ENCODE results near the gene ARSB.

The ARSB gene

GRCh38 chr5:78959767-78960166 lies 25.3 kb downstream of the ARSB start:
- no peaks in the 10 kb centered on the region for H3K27me3 Mint-ChIP-seq
- H3K4me3 Mint-ChIP-seq: no peak overlapping the region
- H3K9me3 Mint-ChIP-seq: no peaks in the 10 kb centered on the region
- H3K36me3 Mint-ChIP-seq (ENCODE audit: insufficient read depth): peaks cover 18% of the 10 kb centered on the region
- H3K27ac Mint-ChIP-seq: peak overlapping the region in 1 of 2 donors; percentile 5
- ATAC-seq (replicated peaks) (no peak), DNase-seq (no peak)
- no peaks in the 10 kb centered on the region for H3K4me1 Mint-ChIP-seq (ENCODE audit: low read depth in 2 of 2)

GRCh38 chr5:78958672-78959445 lies 26.3 kb downstream of the ARSB start:
- H3K27me3 Mint-ChIP-seq: no peaks in the 10 kb centered on the region
- peak overlapping the region in 1 of 2 donors; percentile 53 for H3K27ac Mint-ChIP-seq
- peaks cover 0 to 3% of the 10 kb centered on the region in 2 donors for H3K4me1 Mint-ChIP-seq (ENCODE audit: low read depth in 2 of 2)

GRCh38 chr5:78956901-78957300 lies 28.2 kb downstream of the ARSB start:
- H3K36me3 Mint-ChIP-seq (ENCODE audit: insufficient read depth): peaks cover 4% of the 10 kb centered on the region
- H3K27me3 Mint-ChIP-seq: no peaks in the 10 kb centered on the region
- no peak overlapping the region for H3K27ac Mint-ChIP-seq
- no peak for DNase-seq
- H3K9me3 Mint-ChIP-seq: no peaks in the 10 kb centered on the region
- peaks cover 3 to 11% of the 10 kb centered on the region in 2 donors for H3K4me1 Mint-ChIP-seq (ENCODE audit: low read depth in 2 of 2)
- no peak overlapping the region for H3K4me3 Mint-ChIP-seq
- no peak for ATAC-seq (replicated peaks)

More at GRCh38 chr5:78958672-78959445, 26.3 kb downstream of the ARSB start:
- ATAC-seq (replicated peaks) (no peak), DNase-seq (no peak)
- peaks cover 11% of the 10 kb centered on the region for H3K36me3 Mint-ChIP-seq (ENCODE audit: insufficient read depth)
- no peak overlapping the region for H3K4me3 Mint-ChIP-seq
- no peaks in the 10 kb centered on the region for H3K9me3 Mint-ChIP-seq

- ATAC-seq (replicated peaks) (peak; percentile 45), DNase-seq (no peak)
- peaks cover 3 to 11% of the 10 kb centered on the region in 2 donors for H3K4me1 Mint-ChIP-seq (ENCODE audit: low read depth in 2 of 2)
- H3K27me3 Mint-ChIP-seq: no peaks in the 10 kb centered on the region
- peak overlapping the region in 1 of 2 donors; percentile 14 for H3K27ac Mint-ChIP-seq
- no peaks in the 10 kb centered on the region for H3K9me3 Mint-ChIP-seq
- H3K4me3 Mint-ChIP-seq: no peak overlapping the region
- H3K36me3 Mint-ChIP-seq (ENCODE audit: insufficient read depth): no peaks in the 10 kb centered on the region
These were observed 31.9 kb downstream of the ARSB start for GRCh38 chr5:78953092-78953800.

GRCh38 chr5:78930721-78931120 lies 54.4 kb downstream of the ARSB start:
- H3K27ac Mint-ChIP-seq: peak overlapping the region in 1 of 2 donors; percentile 55
- no peak overlapping the region for H3K4me3 Mint-ChIP-seq
- DNase-seq: no peak
- H3K4me1 Mint-ChIP-seq (ENCODE audit: low read depth in 2 of 2): peaks cover 0 to 2% of the 10 kb centered on the region in 2 donors
- H3K27me3 Mint-ChIP-seq: no peaks in the 10 kb centered on the region
- no peaks in the 10 kb centered on the region for H3K36me3 Mint-ChIP-seq (ENCODE audit: insufficient read depth)
- H3K9me3 Mint-ChIP-seq: no peaks in the 10 kb centered on the region
- no peak for ATAC-seq (replicated peaks)

- no peak for DNase-seq
- no peak for ATAC-seq (replicated peaks)
- H3K4me3 Mint-ChIP-seq: no peak overlapping the region
- no peaks in the 10 kb centered on the region for H3K36me3 Mint-ChIP-seq (ENCODE audit: insufficient read depth)
- H3K27ac Mint-ChIP-seq: peak overlapping the region in 1 of 2 donors; percentile 55
- H3K9me3 Mint-ChIP-seq: no peaks in the 10 kb centered on the region
- no peaks in the 10 kb centered on the region for H3K27me3 Mint-ChIP-seq
- no peaks in the 10 kb centered on the region for H3K4me1 Mint-ChIP-seq (ENCODE audit: low read depth in 2 of 2)
These were observed 55.3 kb downstream of the ARSB start for GRCh38 chr5:78929833-78930232.

GRCh38 chr5:78927657-78928282 lies 57.3 kb downstream of the ARSB start:
- no peak for DNase-seq
- Mint-ChIP-seq H3K9me3 (no peaks in the 10 kb centered on the region), H3K27me3 (no peaks in the 10 kb centered on the region), H3K4me1 (ENCODE audit: low read depth in 2 of 2) (peaks cover 1 to 3% of the 10 kb centered on the region in 2 donors), H3K36me3 (ENCODE audit: insufficient read depth) (no peaks in the 10 kb centered on the region), H3K4me3 (no peak overlapping the region), H3K27ac (no peak overlapping the region)
- ATAC-seq (replicated peaks): no peak

- no peaks in the 10 kb centered on the region for H3K27me3 Mint-ChIP-seq
- DNase-seq: no peak
- H3K4me3 Mint-ChIP-seq: no peak overlapping the region
These were observed 58.9 kb downstream of the ARSB start for GRCh38 chr5:78926252-78926651.

GRCh38 chr5:78925129-78925876 lies 59.8 kb downstream of the ARSB start:
- no peaks in the 10 kb centered on the region for H3K36me3 Mint-ChIP-seq (ENCODE audit: insufficient read depth)
- H3K4me1 Mint-ChIP-seq (ENCODE audit: low read depth in 2 of 2): peaks cover 1 to 5% of the 10 kb centered on the region in 2 donors
- ATAC-seq (replicated peaks): no peak
- H3K9me3 Mint-ChIP-seq: no peaks in the 10 kb centered on the region
- no peak overlapping the region for H3K4me3 Mint-ChIP-seq
- H3K27ac Mint-ChIP-seq: no peak overlapping the region
- H3K27me3 Mint-ChIP-seq: no peaks in the 10 kb centered on the region
- DNase-seq: no peak

More at GRCh38 chr5:78926252-78926651, 58.9 kb downstream of the ARSB start:
- no peak for ATAC-seq (replicated peaks)
- H3K9me3 Mint-ChIP-seq: no peaks in the 10 kb centered on the region
- H3K27ac Mint-ChIP-seq: no peak overlapping the region
- peaks cover 1 to 5% of the 10 kb centered on the region in 2 donors for H3K4me1 Mint-ChIP-seq (ENCODE audit: low read depth in 2 of 2)
- no peaks in the 10 kb centered on the region for H3K36me3 Mint-ChIP-seq (ENCODE audit: insufficient read depth)

GRCh38 chr5:78923622-78923970 lies 61.5 kb downstream of the ARSB start:
- ATAC-seq (replicated peaks) (no peak), DNase-seq (no peak)
- no peak overlapping the region for H3K4me3 Mint-ChIP-seq
- H3K27me3 Mint-ChIP-seq: no peaks in the 10 kb centered on the region
- H3K9me3 Mint-ChIP-seq: no peaks in the 10 kb centered on the region
- H3K4me1 Mint-ChIP-seq (ENCODE audit: low read depth in 2 of 2): peaks cover 1 to 5% of the 10 kb centered on the region in 2 donors
- H3K36me3 Mint-ChIP-seq (ENCODE audit: insufficient read depth): no peaks in the 10 kb centered on the region
- no peak overlapping the region for H3K27ac Mint-ChIP-seq

GRCh38 chr5:78922879-78923621 lies 62.1 kb downstream of the ARSB start:
- Mint-ChIP-seq H3K27me3 (no peaks in the 10 kb centered on the region), H3K36me3 (ENCODE audit: insufficient read depth) (no peaks in the 10 kb centered on the region), H3K4me3 (no peak overlapping the region), H3K27ac (no peak overlapping the region), H3K9me3 (no peaks in the 10 kb centered on the region), H3K4me1 (ENCODE audit: low read depth in 2 of 2) (peaks cover 1 to 5% of the 10 kb centered on the region in 2 donors)
- ATAC-seq (replicated peaks): no peak
- DNase-seq: no peak

- Mint-ChIP-seq H3K4me1 (ENCODE audit: low read depth in 2 of 2) (peaks cover 1 to 5% of the 10 kb centered on the region in 2 donors), H3K36me3 (ENCODE audit: insufficient read depth) (no peaks in the 10 kb centered on the region), H3K9me3 (no peaks in the 10 kb centered on the region), H3K27ac (no peak overlapping the region), H3K4me3 (no peak overlapping the region), H3K27me3 (no peaks in the 10 kb centered on the region)
- ATAC-seq (replicated peaks): no peak
- DNase-seq: no peak
These were observed 64.5 kb downstream of the ARSB start for GRCh38 chr5:78920604-78921003.

GRCh38 chr5:78919796-78920195 lies 65.3 kb downstream of the ARSB start:
- Mint-ChIP-seq H3K27ac (no peak overlapping the region), H3K4me1 (ENCODE audit: low read depth in 2 of 2) (peaks cover 1 to 5% of the 10 kb centered on the region in 2 donors), H3K27me3 (no peaks in the 10 kb centered on the region), H3K36me3 (ENCODE audit: insufficient read depth) (no peaks in the 10 kb centered on the region), H3K4me3 (no peak overlapping the region), H3K9me3 (no peaks in the 10 kb centered on the region)
- DNase-seq: no peak
- no peak for ATAC-seq (replicated peaks)
